Stimulated activated CD4-positive, alpha-beta T cell treated with anti-CD3 and anti-CD28 coated beads, Interleukin-1b, Interleukin-23, amount 100 ng/mL, for 48 hours (primary cell): ENCODE data around the gene RASIP1.
A peak's percentile ranks its signal among the peaks of the same experiment; 100 is the strongest.

Experiments used
- DNase-seq: peaks from one replicate; pipeline ENCODE4 v3.0.0-alpha.2; 2020

Gene RASIP1

DNA sequence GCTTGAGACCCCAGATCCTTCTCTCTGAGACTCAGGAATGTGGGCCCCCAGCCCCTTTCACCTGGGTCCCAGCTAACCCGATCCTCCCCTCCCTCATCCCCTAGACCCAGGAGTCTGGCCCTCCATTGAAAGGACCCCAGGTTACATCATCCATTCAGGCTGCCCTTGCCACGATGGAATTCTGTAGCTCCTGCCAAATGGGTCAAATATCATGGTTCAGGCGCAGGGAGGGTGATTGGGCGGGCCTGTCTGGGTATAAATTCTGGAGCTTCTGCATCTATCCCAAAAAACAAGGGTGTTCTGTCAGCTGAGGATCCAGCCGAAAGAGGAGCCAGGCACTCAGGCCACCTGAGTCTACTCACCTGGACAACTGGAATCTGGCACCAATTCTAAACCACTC lies 15.4 kb upstream of the RASIP1 start:
- no peak for DNase-seq

DNA sequence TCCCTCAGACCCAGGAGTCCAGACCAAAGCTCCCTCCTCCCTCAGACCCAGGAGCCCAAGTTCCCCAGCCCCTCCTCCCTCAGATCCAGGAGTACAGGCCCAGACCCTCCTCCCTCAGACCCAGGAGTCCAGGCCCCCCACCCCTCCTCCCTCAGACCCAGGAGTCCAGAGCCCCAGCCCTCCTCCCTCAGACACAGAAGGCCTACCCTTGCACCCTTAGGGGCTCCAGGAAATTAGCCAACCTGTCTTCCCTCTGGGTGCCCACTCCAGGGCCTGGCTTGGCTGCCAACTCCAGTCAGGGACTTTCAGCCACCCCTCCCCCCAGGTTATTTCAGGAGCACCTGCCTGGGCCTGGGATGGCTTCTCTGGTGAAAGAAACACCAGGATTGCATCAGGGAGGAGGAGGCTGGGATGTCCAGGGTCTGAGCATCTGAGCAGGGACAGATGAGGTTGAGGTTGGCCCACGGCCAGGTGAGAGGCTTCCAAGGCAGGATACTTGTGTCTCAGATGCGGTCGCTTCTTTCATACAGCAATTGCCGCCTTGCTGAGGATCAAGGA lies 14.8 kb upstream of the RASIP1 start, which contains the start of gene FGF21:
FGF21 (plus strand) TSS at position 441 of the 558 bp plus-strand sequence. CDS start 713 bp downstream, outside the sequence.
- no peak for DNase-seq

GRCh38 chr19:48752496-48753365 lies 12.3 kb upstream of the RASIP1 start, which contains the start of gene FUT1:
Gene FUT1, minus strand, starts transcription at chr19:48752641. Its CDS starts 1,360 bp downstream, at chr19:48751281.
- peak; percentile 31 for DNase-seq

GRCh38 chr19:48751845-48752495 lies 11.6 kb upstream of the RASIP1 start:
- DNase-seq = no peak

GRCh38 chr19:48750771-48751504 lies 10.5 kb upstream of the RASIP1 start:
- DNase-seq = no peak

DNA sequence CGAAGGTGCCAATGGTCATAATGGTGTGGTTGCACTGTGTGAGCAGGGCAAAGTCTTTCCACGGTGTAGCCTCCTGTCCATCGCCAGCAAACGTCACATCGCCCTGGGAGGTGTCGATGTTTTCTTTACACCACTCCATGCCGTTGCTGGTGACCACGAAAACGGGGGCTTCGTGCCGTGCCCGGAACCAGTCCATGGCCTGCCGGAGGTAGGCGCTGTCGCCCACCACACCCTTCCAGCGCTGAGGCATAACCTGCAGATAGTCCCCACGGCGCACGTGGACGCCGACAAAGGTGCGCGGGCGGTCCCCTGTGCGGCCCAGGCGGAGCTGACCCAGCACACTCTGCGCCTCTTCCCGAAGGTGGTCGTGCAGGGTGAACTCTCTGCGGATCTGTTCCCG lies 9.9 kb upstream of the RASIP1 start:
- no peak for DNase-seq

DNA sequence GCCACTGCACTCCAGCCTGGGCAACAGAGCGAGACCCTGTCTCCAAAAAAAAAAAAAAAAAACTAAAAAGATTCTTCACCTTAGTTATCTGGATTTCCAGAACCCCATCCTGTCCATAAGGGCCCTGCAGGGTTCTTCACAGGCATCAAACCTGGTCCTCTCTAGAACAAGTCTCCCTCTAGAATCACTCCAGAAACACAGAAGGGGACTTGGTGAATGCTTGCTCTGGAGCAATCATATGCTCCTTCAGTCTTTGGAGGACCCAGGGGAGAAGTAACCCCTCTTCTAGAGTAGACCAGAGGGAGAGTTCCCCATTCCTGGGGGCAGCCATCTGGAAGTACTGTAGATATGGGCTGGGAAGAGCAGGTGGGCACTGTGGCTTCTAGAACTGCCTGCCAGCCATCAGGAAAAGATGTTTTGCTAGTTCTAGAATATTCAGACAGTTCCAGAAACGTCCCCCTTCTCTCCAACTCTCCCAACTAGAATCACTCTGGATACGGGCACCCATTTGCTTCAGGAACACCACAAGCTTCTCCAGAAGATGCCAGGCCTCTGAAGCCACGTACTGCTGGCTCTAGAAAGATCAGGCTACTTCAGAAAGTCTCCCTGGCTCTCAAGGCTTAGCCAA lies 9.3 kb upstream of the RASIP1 start:
- DNase-seq = no peak

DNA sequence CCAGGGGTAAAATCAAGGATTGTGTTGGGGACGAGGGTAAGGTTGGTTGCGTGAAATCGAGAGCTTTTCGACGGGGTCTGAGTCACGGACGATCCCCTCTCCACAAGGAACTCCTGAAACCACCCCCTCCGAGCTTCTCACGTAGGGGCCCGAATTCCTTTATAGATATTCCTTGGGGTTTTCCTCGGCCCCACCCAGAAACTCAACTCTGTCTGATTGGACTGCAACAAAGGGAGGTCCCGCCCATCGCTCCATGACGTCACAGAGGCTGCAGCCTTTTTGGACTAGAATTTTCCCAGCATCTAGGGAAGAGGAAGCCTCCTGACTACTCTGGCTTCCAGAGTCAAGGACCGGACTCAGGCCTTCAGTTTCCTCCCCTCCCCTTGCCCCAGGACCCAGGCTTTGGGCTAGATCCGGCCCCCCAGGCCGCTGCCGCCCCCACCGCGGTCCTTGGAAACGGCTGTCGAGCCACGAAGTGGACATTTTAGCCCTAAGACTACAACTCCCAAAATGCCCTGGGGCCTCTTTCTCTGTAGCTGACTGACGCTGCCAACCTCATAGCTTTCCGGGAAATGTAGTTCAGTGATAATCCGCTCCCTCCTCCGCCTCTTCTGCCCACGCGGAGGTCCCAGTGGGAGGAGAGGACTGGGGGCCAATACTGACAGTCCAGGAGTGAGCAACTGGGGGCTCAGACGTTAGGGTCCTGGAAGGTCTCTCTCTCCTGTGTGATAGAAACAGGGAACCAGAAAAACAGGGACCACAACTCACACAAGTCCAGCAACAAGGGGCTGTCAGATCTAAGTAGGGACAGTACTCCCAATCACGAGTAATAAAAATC lies 6.5 kb upstream of the RASIP1 start, which contains the start of gene IZUMO1:
IZUMO1 (minus strand) TSS at position 172 of the 838 bp plus-strand sequence. CDS start 1,050 bp downstream, outside the sequence.
- DNase-seq = peak; percentile 60

DNA sequence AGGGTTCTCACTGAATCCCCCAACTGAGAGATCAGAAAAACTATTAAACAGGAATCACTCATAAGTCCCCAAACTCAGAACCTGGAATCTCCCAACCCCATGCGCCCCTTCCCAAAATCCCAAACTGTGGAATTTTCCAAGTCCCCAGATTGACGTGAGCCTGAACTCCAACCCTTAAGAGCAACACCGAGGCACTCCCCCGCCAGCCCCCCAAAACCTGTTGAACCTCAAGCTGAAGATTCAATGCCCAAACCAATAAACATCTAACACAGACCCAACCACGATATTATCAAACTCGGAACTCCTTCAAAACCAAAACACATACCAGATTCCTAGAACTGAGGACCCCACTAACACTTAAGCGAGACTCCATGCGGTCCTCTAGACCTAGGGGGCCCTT lies 5.7 kb upstream of the RASIP1 start:
- no peak for DNase-seq

DNA sequence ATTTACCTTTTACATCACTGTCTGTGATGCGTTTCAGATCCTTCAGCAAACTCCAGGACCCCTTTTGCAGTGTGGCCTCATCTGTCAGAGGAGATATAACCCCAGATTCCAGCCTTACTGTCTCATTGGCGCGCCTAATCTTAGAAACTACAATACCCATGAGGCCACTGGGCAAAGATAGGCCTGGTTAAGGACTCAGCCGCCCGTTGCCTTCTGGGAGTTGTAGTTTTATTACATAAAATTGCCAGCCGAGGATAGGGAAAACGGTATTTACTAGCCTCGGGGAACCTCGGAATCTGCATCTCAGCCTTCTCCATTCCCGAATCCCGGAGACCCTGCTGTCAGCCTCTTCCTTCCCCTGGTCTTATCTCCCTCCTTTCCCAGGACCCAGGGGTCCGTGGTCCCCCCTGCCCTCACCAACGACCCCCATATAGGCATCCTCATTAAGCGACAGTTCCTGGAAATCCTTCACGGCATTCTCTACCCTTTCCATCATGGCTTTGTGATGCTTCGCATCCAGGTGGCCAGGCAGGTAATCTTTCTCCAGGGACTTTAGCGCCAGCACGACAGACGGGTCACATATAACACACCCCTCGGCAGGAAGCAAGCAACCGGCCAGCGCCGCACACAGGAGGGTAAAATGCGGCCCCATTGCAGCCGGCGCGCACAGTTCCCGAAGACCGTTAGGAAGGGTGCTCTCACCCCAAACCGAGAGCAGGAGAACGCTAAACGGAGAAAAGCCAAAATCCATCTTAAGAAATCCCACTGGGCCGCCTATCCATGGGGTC lies 5.0 kb upstream of the RASIP1 start:
- peak; percentile 60 for DNase-seq

DNA sequence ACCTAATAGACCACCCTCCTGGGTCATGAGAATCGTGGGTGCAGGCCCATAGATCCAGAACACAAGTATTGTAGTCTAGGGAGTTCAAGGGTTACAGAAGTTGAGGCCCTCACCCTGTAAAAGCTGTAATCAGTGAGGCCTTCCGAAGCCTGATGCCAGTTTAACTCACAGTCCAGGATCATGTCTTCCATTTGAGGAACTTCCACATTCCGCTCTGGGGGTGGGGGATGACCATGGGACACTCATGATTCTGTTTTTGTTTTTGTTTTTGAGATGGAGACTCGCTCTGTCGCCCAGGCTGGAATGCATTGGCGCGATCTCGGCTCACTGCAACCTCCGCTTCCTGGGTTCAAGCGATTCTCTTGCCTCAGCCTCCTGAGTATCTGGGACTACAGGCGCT lies 1.7 kb upstream of the RASIP1 start:
- DNase-seq = no peak

GRCh38 chr19:48741129-48741999 lies 954 bp upstream of the RASIP1 start:
- peak; percentile 48 for DNase-seq

GRCh38 chr19:48739404-48740163 lies 826 bp downstream of the RASIP1 start:
- no peak for DNase-seq

DNA sequence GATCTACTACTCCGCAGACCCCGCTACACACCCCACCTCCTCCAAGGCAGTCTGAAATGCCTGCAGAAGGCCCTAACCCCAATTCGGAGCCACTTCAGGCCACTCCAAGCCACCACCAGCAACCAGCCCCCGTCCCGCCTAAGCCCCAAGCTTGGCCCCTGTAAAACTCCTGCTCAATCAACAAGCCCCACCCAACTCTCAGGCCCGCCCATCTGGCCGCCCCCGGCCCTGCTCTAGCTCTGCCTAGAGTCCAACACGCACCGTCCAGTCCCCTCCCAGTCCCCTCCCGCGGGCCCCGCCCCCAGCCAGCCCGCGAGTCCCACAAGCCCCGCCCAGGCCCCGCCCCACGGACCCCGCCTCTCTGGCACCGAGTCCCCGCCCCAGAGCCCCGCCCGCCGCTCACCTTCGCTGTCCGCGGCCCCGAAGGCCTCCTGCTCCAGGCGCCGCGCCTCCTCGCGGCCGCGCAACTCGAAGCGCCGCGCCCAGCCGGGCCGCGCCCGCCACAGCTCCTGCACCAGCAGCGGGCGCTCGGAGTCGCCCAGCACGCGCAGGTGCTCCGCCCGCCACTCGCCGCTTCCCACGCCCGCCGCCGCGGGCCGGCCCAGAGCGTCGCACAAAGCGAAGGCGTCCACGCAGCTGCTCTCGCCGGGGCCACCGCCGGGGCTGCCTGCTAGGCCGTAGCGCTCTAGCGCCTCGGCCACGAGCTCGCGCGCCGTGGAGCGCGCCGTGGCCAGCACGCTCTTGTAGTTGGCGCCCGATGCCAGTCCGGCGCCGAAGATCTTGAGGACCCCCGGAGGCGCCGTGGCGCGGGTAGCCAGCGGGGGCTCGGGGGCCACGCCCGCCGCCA lies 1.6 kb downstream of the RASIP1 start:
- peak; percentile 92 for DNase-seq

- no peak for DNase-seq
Measured at GRCh38 chr19:48737360-48737998, 2.9 kb downstream of the RASIP1 start.

DNA sequence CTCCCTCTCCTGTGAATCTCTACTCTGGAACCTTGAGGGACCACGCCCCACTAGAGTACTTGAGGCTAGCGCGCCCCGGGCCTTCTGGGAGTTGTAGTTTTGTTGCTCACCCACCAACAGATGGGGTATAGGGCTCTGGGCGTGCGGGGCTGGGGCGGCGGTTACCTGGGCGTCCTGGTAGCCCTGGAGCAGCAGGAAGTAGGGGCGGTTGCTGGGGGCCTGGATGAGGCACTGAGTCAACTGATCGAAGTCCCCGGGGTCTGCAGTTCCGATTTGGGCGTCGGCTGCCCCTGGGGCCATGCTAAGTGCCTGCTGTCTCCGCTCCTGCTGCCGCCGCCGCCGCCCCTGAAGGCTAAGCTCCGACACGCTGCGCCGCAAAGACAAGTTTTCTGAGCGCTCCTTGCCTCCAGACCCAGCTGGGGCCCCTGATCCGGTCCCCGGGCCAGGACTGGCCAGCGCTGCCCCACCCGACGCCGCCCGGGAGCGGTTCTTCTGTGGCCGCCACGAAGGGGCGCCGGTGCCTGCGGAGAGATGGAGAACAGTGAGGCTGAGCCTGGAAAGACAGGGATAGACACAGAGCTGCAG lies 5.3 kb downstream of the RASIP1 start:
- no peak for DNase-seq

GRCh38 chr19:48734625-48735024 lies 5.8 kb downstream of the RASIP1 start:
- DNase-seq = no peak
